DMS 273 (cell line): ENCODE results near the gene ART5.
"Not testable (repeated sequence)": the region's sequence is repeated elsewhere in the genome, so short reads cannot be mapped to it uniquely, and the experiment has no call there.

ENCODE experiments used
- DNase-seq: peaks from one replicate; lab custom pipeline; 2025; ENCODE audit not compliant: unreplicated experiment; lab: John Stamatoyannopoulos, UW

Gene ART5

DNA sequence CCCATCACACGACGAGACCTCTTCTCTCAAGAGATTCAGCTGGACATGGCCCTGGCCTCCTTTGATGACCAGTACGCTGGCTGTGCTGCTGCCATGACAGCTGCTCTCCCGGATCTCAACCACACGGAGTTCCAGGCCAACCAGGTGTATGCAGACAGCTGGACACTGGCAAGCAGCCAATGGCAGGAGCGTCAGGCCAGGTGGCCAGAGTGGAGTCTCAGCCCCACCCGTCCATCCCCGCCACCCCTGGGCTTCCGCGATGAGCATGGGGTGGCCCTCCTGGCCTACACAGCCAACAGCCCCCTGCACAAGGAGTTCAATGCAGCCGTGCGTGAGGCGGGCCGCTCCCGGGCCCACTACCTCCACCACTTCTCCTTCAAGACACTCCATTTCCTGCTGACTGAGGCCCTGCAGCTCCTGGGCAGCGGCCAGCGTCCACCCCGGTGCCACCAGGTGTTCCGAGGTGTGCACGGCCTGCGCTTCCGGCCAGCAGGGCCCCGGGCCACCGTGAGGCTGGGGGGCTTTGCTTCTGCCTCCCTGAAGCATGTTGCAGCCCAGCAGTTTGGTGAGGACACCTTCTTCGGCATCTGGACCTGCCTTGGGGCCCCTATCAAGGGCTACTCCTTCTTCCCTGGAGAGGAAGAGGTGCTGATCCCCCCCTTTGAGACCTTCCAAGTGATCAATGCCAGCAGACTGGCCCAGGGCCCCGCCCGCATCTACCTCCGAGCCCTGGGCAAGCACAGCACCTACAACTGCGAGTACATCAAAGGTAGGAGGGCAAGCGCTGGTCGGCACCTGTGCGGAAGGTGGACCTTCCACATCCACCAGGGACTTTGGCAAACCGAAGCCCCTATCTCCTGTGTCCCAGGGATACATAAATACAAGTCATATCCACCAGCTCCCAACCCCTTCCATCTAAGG lies 18.1 kb upstream of the ART5 start:
- DNase-seq: no peak

DNA sequence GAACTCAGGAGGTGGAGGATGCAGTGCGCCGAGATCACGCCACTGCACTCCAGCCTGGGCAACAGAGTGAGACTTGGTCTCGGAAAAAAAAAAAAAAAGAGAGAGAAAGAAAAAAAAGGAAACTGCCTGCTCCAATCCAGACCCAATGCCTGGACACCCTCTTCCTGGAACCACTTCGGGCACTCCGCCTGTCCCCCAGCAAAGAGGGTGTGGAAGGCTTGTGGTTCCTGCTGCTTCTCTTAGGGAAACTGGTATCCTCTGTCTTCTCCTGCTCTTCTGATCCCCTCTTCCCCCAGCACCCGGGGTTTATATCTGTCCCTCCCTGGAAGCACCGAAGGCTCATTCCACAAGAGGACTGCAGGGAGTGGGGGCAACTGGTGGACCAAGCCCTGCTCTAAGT lies 16.5 kb upstream of the ART5 start:
- no peak for DNase-seq

DNA sequence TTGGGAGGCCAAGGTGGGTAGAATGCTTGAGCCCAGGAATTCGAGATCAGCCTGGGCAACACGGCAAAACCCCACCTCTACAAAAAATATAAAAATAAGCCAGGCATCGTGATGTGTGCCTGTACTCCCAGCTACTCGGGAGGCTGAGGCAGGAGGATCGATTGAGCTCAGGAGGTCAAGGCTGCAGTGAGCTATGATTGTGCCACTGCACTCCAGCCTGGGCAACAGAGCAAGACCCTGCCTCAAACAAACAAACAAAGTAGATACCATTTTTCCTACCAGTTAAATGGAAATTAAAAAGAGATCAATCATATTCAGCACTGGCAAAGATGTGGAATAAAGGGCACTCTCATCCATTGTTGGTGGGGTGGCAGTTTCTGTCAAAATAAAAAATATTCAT lies 15.5 kb upstream of the ART5 start:
- DNase-seq: not testable (repeated sequence)

DNA sequence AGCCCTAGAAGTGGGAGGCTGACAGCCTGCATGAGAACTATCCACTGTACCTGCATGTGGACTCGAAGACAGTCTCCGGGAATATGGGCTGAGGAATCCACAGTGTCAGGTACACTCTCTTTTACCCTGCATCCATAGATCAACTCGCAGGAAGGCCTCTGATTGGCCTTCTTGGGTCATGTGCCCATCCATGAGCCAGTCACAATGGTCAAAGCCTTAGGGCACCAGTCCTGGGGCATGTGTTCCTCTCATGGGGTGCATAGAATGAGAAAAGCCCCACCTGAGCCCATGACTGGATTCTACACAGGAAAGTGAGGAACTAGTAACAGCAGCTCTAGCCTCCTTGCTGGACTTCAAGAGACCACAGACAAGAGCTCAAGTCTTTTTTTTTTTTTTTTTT lies 13.8 kb upstream of the ART5 start:
- no peak for DNase-seq

DNA sequence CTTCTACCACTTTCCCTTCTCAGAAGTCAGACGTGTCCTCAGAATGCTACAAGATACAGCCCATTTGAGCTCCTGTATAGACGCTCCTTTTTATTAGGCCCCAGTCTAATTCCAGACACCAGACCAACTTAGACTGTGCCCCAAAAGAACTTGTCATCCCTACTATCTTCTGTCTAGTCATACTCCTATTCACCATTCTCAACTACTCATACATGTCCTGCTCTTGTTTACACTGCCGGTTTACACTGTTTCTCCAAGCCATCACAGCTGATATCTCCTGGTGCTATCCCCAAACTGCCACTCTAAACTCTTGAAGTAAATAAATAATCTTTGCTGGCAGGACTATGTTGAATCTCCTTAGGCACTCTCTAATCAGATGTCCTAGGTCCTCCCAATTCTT lies 10.7 kb upstream of the ART5 start:
- DNase-seq: not testable (repeated sequence)

DNA sequence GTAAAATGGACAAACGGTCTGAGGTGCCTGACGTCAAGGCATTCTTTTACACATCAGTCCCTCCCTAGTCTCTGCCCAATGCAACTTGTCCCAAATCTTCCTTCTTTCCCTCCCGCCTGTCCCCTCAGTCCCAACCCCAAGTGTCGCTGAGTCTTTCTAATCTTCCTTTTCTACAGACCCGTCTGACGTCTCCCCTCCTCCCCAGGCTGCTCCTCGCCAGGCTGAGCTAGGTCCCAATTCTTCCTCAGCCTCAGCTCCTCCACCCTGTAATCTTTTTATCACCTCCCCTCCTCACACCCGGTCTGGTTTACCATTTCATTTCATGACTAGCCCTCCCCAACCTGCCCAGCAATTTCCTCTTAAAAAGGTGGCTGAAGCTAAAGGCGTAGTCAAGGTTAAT lies 7.6 kb upstream of the ART5 start:
- not testable (repeated sequence) for DNase-seq

DNA sequence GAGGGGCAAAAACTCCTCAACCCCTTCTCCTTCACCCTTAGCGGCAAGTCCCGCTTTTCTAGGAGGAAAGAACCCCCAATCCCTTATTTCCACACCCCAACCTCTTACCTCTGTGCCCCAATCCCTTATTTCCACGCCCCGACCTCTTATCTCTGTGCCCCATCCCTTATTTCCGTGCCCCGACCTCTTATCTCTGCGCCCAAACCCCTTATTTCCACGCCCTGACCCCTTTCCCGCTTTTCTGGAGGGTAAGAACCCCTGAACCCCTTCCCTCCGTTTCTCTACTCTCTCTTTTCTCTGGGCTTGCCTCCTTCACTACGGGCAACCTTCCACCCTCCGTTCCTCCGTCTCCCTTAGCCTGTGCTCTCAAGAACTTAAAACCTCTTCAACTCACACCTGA lies 7.1 kb upstream of the ART5 start:
- not testable (repeated sequence) for DNase-seq

DNA sequence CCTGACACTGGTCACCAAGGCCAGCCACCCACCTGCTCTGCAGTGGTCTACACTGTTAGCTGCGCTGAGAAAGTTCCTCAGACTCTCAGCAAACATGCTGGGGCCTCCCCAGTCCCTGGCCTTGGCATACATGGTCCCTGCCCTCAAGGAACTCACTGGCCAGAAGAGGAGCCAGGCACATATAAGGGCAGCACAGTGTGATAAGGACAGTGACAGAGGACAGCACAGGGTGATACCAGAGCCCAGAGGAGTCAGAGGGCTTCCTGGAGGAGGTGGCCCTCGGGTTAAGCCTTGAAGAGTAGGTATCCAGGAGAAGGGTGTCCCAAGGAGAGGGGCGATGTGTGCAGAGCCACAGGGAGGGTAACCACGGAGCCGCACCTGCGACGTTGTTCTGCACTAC lies 3.8 kb upstream of the ART5 start:
- no peak for DNase-seq

DNA sequence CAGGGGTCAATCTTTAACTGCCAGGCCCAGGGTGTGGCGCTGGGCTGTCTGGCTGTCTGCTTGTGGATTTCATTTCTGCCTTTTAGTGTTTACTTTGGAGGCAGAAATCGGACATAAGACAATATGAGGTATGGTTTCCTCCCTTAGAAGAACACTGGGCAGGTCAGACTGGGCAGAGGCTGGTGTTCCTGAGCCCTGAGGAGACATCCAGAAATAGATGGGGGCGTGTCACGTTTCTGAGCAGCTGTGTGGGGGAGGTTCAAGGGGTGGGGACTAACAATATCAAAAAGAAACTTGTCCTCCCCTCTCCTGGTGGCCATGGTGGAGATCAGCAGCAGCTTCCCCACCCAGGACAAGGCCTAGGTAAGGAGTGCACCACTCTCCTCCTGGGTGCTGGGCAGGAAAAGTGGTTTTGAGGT lies 3.0 kb upstream of the ART5 start, which contains the start of gene ART1:
ART1 (plus strand) TSS at position 312 of the 419 bp plus-strand sequence. CDS start 14,086 bp downstream, outside the sequence.
- peak; percentile 22 for DNase-seq

DNA sequence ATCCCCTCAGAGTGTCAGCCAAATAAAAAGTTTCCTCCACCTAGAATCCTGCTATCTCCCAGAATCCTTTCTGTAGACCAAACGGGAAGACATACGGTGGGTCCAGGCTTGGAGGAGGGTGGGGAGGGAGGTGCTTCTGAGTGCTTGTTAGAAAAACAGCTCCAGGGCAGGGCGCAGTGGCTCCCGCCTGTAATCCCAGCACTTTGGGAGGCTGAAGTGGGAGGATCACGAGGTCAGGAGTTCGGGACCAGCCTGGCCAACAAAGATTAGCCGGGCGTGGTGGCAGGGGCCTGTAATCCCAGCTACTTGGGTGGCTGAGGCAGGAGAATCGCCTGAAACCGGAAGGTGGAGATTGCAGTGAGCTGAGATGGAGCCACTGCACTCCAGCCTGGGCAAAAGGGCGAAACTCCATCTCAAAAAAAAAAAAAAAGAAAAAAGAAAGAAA lies 1.3 kb upstream of the ART5 start:
- DNase-seq: not testable (repeated sequence)

DNA sequence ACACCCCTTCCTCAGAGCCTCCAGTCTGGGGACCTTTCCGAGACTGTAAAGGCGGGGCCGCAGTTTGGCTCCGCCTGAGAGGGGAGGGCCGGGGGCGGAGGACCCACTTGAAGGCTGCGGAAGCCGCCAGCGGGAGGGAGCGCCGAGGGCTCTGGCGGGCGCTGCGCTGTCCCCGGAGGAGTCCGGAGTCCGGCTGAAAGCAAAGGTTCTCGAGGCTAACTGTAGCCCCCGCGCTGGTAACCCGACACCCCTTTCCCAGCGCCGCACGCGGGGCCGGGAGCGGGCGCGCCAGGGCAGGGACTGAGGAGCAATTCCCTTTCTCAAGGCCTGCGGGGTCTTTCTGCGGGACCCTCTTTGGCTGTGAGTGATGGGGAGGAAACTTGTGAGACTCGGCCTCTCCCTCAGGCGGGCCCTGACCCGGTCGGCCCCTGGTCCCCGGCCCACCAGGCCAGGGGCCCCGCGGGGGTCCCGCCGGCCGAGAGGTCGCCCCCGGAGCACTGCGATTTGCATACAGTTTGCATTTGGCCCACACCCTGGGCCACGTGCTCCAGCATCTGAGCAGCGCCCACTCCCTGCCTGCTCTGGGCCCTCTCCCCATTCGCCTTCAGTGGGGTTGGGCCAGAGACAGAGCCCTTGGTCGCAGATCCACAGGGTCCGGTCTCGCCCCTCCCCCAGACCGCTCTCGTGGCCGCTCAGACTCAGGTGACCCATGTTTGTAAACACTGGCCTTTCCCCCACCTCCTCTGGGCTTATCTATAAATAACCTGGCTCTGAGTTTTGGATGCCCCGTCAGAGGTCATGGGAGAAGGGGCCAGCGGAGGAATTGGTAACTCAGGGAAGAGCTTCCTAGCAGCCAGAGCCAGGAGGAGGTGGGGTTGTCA lies 519 bp upstream of the ART5 start:
- DNase-seq: peak; percentile 91

DNA sequence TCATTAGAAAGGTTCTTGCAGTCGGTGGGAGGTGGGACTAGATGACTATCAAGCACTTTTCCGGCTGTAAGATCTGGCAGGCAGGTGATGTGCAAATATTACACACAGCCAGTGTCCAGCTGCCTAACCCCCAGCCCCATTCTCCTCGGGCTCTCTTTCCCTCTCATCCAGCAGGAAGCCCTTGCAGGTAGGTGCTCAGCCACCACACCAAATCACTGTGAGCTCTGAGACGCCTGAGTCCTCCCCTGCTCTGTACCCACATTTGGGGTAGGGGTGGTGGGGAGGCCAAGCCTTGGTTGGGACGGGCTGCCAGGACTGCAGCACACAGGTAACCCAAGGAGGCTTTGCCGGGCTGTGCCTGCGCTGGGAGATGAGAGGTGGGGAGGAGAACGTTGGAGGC lies 601 bp downstream of the ART5 start:
- no peak for DNase-seq

DNA sequence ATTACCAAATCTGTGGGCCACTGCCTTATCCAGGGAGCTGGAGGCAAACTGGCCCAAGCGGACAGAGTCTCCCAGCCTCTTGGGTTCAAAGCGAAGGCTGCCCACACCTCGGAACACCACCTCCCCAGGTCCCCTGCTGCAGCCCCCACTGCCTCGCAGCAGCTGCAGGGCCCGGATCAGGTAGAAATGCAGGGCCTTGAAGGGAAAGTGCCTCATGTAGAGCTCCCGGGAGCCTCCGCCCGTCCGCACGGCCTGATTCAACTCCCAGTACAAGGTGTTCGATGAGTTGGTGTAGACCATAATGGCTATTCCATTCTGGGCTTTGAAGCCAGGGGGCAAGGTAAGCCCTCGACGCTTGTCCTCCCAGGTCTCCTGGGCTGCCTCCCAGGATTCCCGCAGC lies 2.0 kb downstream of the ART5 start:
- DNase-seq: no peak

DNA sequence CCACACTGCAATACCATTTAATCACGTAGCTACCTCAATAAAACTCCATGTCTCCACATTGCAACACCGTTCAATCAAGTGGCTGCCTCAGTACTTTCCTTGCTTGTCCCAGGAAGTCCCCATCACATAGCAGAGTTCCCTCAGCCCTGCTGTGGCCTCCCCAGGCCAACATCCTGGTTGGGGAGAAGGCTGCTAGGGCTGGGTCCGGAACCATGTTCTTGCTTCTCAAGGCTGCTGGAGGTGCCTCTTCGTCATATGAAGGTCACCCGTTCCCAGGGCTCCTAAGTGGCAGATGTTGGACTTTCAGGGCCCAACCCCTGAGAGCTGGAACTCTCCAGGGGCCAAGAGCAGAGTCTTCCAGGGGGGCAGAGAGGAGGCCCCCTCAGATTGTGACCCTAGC lies 3.3 kb downstream of the ART5 start:
- DNase-seq: no peak

DNA sequence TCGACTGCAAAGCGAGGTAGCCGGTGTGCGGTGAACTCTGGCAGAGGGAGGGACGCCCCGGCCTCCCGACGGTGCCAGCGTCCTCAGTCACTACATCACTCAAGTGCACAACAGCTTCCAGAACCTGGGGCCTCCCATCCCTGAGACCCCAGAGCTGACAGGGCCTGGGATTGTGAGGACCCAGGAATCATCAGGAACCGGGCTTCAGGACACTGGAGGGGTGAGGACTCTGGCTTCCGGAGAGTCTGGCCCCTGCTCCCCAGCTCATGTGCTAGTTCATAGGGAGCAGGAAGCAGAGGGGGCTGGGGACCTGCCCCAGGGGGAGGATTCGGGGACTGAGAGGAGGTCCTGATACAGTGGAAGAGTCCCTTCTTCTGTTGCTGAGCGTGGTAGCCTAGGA lies 4.6 kb downstream of the ART5 start:
- DNase-seq: no peak

DNA sequence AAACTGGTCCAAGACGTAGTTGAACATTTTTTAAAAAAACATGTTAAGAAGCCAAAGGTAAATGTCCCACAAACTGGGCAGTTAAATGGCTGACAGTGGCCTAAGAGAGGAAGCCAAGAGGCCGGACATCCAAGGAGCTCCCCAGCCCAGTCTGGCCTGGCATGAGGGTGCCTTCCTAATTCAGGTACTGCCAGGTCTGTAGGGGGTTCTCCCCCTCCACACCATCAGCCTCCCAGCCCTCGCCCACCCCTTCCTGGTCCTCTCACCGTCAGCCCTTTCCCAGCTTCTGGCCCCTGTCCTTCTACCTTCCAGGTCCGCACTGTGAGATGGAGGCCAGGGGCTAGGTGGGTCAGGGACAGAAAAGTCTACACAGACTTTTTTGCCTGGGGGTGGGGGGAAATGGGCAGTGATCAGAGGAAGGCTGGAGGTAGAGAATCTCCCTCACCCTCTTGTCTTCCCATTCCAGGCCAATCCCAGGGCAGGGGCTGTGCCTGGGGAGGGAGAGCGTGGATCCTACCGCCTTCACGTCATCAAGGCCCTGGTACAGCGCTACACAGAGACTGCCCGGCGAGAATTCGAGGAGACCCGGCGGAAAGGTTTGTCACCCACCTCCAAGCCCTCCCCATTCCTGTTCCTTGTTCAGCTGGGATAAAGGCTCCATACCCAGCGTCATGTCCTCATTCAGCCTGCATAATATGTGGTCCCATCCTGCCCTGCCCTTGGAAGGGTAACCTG lies 6.0 kb downstream of the ART5 start:
- no peak for DNase-seq

DNA sequence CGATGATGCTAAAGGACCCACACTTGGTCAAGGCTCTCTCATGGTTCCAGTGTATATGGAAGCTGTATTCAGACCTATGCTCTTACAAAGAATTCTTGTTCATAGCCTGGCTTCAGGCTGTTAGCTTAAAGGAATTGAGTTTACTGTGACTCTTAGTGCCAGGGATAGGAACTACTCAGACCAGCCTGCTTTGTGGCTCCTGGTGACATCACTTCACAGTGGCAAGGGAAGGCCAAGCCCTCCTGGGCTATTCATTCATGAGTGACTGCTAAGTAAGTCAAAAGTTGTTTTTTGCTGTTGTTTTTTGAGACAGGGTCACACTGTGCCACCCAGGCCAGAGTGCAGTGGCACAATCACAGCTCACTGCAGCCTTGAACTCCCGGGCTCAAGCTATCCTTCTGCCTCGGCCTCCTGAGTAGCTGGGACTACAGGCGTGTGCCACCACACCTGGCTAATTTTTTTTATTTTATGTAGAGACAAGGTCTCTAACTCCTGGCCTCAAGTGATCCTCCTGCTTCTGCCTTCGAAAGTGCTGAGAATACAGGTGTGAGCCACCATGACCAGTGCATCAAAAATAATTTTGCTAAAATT lies 9.6 kb downstream of the ART5 start:
- DNase-seq: no peak

DNA sequence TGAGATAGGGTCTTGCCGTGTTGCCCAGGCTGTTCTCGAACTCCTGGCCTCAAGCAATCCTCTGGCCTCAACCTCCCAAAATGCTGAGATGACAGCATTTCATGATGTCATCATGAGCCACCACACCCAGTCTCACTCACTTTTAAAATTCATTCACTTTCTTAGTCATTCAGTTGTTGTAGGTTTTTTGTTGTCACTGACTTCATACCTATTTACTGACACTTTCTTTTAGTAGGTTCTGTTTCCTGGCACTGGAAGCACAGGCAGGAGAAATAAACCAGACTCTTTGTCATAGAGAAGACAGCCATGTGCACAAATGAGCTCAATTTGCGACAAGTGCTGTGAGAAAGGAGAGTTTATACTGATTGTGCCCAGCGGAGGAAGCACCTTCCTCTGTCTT lies 10.5 kb downstream of the ART5 start:
- no peak for DNase-seq

DNA sequence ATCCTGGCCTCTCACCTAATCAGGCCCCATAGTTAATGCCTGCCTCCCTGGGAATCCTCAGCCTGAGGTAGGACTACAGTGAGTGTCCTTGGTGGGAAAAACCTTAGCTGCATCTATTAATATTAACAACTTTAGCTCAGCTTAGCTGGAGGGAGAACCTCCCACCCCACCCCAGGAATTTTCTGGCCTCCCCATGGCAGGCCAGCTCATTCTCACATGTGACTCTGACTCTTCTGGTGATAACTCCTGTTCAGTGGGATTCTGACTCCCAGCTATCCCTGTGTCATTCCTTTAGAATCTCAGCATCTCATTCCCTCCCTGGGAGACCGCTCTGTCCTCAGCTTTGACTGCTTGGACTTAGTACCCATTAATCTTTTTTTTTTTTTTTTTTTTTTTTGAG lies 14.5 kb downstream of the ART5 start:
- DNase-seq: no peak

DNA sequence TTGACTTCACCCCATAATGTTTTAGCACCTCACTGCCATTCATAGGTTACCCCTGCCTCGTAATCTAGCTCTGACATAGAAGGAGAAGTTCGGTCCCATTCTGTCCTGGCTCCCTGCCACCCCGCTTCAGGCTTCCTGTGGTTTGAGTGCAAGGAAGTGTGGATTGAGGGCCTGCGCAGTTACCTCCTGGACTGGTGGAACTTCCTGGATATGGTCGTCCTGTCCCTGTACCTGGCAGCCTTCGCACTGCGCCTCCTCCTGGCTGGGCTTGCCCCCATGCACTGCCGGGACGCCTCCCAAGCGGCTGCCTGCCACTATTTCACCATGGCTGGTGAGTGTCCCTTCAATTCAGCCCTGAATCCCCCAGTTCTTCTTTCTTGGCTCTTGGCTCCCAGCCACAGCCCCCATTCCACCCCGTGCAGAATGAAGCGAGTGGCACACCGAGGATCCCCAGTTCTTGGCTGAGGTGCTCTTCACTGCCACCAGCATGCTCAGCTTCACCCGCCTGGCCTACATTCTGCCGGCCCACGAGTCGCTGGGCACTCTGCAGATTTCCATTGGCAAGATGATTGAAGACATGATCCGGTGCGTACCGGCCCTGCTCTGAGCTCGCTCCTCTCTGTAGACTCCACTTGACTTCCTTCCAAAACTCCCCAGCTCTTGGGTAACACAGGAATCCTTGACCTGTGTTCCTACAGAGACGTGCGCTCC lies 15.4 kb downstream of the ART5 start:
- DNase-seq: no peak
